ENCODE data around the gene DYNLT2B. TPM values are rescaled to one million over a fixed set of nuclear protein-coding genes. Genes with fewer than 3 reads are reported as not detected.
"Not testable (repeated sequence)": the region's sequence is repeated elsewhere in the genome, so short reads cannot be mapped to it uniquely, and the experiment has no call there.

DYNLT2B gene
- total RNA-seq: 1 to 10 TPM; 6.6 to 8.8 TPM

- CTCF ChIA-PET: interaction anchor here (0.9 to 1.0 kb wide), 2 partner anchors 37 to 64 kb away, joined by 3 to 4 read pairs; no protein-coding TSS in a partner anchor
- POLR2A ChIA-PET: interaction anchor here (0.9 to 1.7 kb wide), 6 partner anchors 30 to 251 kb away, joined by 3 to 12 read pairs (median 5); partner anchors contain the start of genes FBXO45, PCYT1A, UBXN7 and WDR53
Measured at GRCh38 chr3:196317687-196318467, at the start of gene DYNLT2B. DYNLT2B (minus strand) TSS chr3:196318240; CDS start chr3:196318152, 88 bp downstream.

GRCh38 chr3:196365736-196366135 lies 47.7 kb upstream of the DYNLT2B start:
- POLR2A ChIA-PET: no interaction called here
- CTCF ChIA-PET: no interaction called here

GRCh38 chr3:196360586-196360985 lies 42.5 kb upstream of the DYNLT2B start:
- POLR2A ChIA-PET: no interaction called here
- CTCF ChIA-PET: no interaction called here

GRCh38 chr3:196358540-196358939 lies 40.5 kb upstream of the DYNLT2B start:
- CTCF ChIA-PET, POLR2A ChIA-PET: not testable (repeated sequence)

- ChIA-PET CTCF (interaction anchor here (0.6 kb wide), 2 partner anchors 86 to 502 kb away, joined by 3 read pairs; no protein-coding TSS in a partner anchor), POLR2A (no interaction called here)
Measured at GRCh38 chr3:196357905-196358304, 39.9 kb upstream of the DYNLT2B start.

- ChIA-PET CTCF (interaction anchor here (0.6 to 1.2 kb wide), 2 partner anchors 37 to 1144 kb away, joined by 3 read pairs; no protein-coding TSS in a partner anchor), POLR2A (no interaction called here)
Measured at GRCh38 chr3:196356556-196356955, 38.5 kb upstream of the DYNLT2B start.

- ChIA-PET POLR2A (interaction anchor here (0.5 kb wide), 1 partner anchor 66 kb away, joined by 3 read pairs; no protein-coding TSS in a partner anchor), CTCF (no interaction called here)
Measured at GRCh38 chr3:196355668-196356067, 37.6 kb upstream of the DYNLT2B start.

GRCh38 chr3:196354132-196354531 lies 36.1 kb upstream of the DYNLT2B start:
- ChIA-PET POLR2A (no interaction called here), CTCF (no interaction called here)

- POLR2A ChIA-PET: no interaction called here
Measured at GRCh38 chr3:196351541-196351940, 33.5 kb upstream of the DYNLT2B start.

GRCh38 chr3:196350067-196350466 lies 32.0 kb upstream of the DYNLT2B start:
- POLR2A ChIA-PET: no interaction called here

More at GRCh38 chr3:196351541-196351940, 33.5 kb upstream of the DYNLT2B start:
- CTCF ChIA-PET: no interaction called here

GRCh38 chr3:196348698-196349097 lies 30.7 kb upstream of the DYNLT2B start:
- CTCF ChIA-PET: no interaction called here
- POLR2A ChIA-PET: no interaction called here

More at GRCh38 chr3:196350067-196350466, 32.0 kb upstream of the DYNLT2B start:
- CTCF ChIA-PET: no interaction called here

GRCh38 chr3:196344663-196345062 lies 26.6 kb upstream of the DYNLT2B start:
- ChIA-PET CTCF (interaction anchor here (0.6 kb wide), 1 partner anchor 9 kb away, joined by 4 read pairs; no protein-coding TSS in a partner anchor), POLR2A (no interaction called here)

GRCh38 chr3:196343917-196344316 lies 25.9 kb upstream of the DYNLT2B start:
- CTCF ChIA-PET, POLR2A ChIA-PET: not testable (repeated sequence)

GRCh38 chr3:196341137-196341536 lies 23.1 kb upstream of the DYNLT2B start:
- CTCF ChIA-PET: no interaction called here

GRCh38 chr3:196340466-196340865 lies 22.4 kb upstream of the DYNLT2B start:
- ChIA-PET CTCF (no interaction called here), POLR2A (no interaction called here)

More at GRCh38 chr3:196341137-196341536, 23.1 kb upstream of the DYNLT2B start:
- POLR2A ChIA-PET: no interaction called here

- CTCF ChIA-PET: no interaction called here
- POLR2A ChIA-PET: no interaction called here
Measured at GRCh38 chr3:196339493-196340254, 21.6 kb upstream of the DYNLT2B start.

GRCh38 chr3:196339044-196339443 lies 21.0 kb upstream of the DYNLT2B start:
- CTCF ChIA-PET: interaction anchor here (0.7 kb wide), 2 partner anchors 80 to 690 kb away, joined by 3 to 5 read pairs; partner anchors contain the start of gene MELTF
- POLR2A ChIA-PET: no interaction called here

GRCh38 chr3:196336319-196337145 lies 18.5 kb upstream of the DYNLT2B start:
- ChIA-PET POLR2A (no interaction called here), CTCF (interaction anchor here (0.7 kb wide), 1 partner anchor 35 kb away, joined by 5 read pairs; no protein-coding TSS in a partner anchor)

GRCh38 chr3:196335503-196335948 lies 17.5 kb upstream of the DYNLT2B start:
- POLR2A ChIA-PET: no interaction called here
- CTCF ChIA-PET: no interaction called here

GRCh38 chr3:196334982-196335381 lies 16.9 kb upstream of the DYNLT2B start:
- ChIA-PET CTCF (no interaction called here), POLR2A (no interaction called here)

Data from activated CD8-positive, alpha-beta memory T cell treated with anti-CD3 and anti-CD28 coated beads for 36 hours (primary cell).